Urothelium cell line (cell line): ENCODE data around the gene GRAMD2B.
A peak's percentile ranks its signal among the peaks of the same experiment; 100 is the strongest.
"Not testable (repeated sequence)": the region's sequence is repeated elsewhere in the genome, so short reads cannot be mapped to it uniquely, and the experiment has no call there.

Experiments
- DNase-seq: peaks from one replicate; pipeline ENCODE4 v3.0.0; 2011; ENCODE audit warnings: low spot score, mixed read lengths
- FAIRE-seq: peaks from 2 replicates; lab custom pipeline; 2011; peaks lifted over from hg19 to GRCh38; lab: Jason Lieb, UNC

GRAMD2B gene

DNA sequence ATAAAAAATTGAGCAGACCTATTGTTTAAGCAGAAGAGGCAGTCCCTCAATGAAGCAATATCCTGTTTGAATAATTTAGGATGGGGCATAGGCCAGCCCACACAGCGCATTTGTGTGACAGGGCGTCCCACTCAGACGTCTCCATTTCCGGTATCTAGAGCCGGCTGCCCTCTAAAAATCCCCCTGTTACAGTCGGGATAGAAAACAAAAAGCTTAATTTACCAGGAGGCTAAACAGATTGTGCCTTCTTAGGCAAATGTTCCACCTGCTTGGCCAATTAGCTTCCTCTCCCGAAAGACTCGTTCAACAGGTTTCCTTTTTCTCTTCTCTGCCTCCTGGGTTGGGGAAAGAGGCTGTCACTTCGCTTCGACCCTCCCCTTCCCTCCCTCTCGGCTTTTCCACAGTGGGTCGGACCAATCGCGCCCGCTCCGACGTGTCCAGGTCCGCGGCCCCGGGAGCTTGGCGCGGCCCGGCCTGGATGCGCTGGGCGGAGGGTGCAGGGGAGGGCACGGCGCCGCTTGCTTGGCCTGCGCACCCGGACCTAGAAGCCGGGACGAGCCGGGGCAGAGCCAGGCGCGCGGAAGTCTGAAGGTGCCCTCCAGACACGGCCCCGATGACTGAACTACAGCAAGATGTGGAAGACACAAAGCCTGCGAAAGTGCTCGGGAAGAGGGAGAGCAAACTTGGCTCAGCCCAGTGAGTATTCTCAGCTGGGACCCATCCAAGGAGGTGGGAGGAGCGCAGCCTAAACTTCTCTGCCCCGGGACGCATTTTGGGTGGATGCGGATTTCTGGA, at the start of gene GRAMD2B:
GRAMD2B (plus strand) TSS at position 416 of the 795 bp plus-strand sequence; CDS start at position 614, 198 bp downstream.
- FAIRE-seq, result peak; percentile 71
- DNase-seq, result peak; percentile 81

DNA sequence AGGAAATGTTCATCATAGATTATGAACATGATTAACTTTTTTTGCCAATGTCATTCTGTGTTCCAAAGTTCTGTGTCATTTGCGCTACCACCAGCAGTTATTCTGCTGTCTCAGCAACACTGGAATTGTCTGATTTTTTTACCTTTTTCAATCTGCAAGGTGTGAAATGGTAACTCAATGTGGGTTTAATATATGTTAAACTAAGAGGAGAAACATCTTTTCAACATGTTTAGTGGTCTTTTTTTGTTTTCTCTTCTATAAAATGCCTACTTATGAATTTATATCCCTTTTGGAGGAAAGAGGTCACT, 49.1 kb upstream of the GRAMD2B start:
- DNase-seq (no peak), FAIRE-seq (no peak)

GRCh38 chr5:126376443-126376842, 46.8 kb upstream of the GRAMD2B start:
- DNase-seq (no peak), FAIRE-seq (no peak)

DNA sequence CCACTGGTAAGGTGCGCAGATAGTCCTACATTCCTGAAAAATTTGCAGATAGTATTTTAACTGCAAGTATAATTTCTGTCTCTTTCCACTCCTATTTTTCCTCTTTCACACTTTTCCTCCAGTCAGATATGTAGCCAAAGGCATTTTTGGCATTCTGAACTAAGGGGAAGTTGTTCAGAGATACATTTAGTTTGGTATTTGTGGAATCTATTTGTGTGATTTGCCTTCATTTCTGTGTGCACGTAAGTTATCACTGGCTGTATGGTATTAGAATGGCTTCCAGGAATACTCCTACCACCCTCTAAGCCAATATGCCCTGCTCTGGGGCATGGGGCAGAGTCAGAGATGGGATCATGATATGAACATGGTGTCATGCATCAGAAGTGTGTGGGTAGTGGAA, 45.8 kb upstream of the GRAMD2B start:
- FAIRE-seq (no peak), DNase-seq (no peak)

DNA sequence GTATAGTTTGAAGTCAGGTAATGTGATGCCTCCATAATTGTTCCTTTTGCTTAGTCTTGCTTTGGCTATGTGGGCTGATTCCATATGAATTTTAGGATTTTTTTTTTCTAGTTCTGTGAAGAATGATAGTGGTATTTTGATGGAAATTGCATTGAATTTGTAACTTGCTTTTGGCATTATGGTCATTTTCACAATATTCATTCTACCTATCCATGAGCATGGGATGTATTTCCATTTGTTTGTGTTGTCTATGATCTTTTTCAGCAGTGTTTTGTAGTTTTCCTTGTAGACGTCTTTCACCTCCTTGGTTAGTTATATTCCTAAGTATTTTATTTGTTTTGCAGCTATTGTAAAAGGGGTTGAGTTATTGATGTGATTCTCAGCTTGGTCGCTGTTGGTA, 42.9 kb upstream of the GRAMD2B start:
- not testable (repeated sequence) for DNase-seq, FAIRE-seq

DNA sequence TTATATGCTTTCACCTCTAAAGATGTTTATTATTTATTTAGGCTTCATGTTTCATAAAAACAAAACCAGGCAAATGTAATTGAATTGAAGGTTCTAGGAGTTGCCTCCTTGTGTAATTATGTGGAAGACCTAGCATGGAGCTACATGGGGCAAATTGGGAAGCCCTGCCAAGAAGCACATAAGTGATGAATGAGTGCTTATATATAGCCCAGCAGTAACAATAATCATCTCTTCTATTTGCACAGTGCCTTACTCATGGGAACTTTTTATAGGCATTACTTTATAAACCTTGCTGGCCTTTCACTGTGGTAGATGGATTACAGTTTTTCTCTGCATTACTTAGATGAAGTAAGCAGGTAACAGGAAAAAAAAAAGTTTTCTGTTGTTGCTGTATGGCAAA, 40.0 kb upstream of the GRAMD2B start:
- DNase-seq (no peak), FAIRE-seq (no peak)

GRCh38 chr5:126383776-126384175, 39.4 kb upstream of the GRAMD2B start:
- DNase-seq (no peak), FAIRE-seq (no peak)

GRCh38 chr5:126384985-126385384, 38.2 kb upstream of the GRAMD2B start:
- no peak for DNase-seq
- FAIRE-seq, result no peak

DNA sequence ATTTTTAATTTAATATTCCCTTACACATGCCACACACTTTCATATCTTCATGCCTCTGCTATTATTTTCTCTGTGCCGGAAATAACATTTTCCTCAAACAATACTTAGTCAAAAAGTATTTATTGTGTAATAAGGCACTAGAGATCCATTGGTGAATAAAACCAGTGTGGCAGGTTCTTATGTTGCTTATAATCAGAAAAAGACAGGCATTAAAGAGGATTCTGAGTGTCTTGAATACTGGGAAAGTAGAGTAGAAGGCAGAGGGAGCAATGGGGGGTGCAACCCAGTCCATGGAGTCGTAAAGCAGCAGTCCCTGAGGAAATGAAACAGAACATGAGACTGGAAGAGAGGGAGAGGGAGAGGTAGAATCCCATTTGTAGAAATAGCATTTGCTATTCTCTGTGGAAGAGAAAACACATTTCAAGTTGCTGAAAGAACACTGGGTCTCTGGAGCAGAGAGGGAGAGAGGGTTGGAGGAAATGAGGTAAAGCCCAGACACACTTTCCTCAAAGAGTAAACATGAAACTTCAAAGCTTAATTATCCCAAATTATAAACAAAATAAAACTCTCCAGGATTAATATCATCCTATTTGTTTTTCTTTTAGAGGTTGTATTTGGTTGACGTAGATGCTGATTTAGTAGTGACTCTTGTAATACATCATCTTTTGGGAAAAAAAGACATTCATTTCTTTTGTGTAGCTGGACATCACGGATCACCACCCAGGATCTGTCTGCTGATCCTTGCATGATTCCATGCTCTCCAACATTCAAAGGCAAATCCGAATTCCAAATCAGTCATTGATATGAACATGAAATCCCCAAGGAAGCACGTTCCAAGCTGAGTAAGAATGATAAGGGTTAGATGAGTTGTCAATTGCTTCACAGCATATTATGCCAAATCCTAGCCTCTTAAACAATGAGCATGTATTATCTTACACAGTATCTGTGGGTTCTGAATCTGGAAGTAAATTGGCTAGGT, 37.4 kb upstream of the GRAMD2B start:
- DNase-seq, result no peak
- FAIRE-seq, result no peak

GRCh38 chr5:126389179-126389578, 34.0 kb upstream of the GRAMD2B start:
- FAIRE-seq (no peak), DNase-seq (no peak)

GRCh38 chr5:126390051-126390450, 33.2 kb upstream of the GRAMD2B start:
- FAIRE-seq (no peak), DNase-seq (no peak)

GRCh38 chr5:126391386-126391785, 31.8 kb upstream of the GRAMD2B start:
- FAIRE-seq, result no peak

GRCh38 chr5:126394211-126394788, 28.9 kb upstream of the GRAMD2B start:
- DNase-seq, result no peak

More at GRCh38 chr5:126391386-126391785, 31.8 kb upstream of the GRAMD2B start:
- no peak for DNase-seq

DNA sequence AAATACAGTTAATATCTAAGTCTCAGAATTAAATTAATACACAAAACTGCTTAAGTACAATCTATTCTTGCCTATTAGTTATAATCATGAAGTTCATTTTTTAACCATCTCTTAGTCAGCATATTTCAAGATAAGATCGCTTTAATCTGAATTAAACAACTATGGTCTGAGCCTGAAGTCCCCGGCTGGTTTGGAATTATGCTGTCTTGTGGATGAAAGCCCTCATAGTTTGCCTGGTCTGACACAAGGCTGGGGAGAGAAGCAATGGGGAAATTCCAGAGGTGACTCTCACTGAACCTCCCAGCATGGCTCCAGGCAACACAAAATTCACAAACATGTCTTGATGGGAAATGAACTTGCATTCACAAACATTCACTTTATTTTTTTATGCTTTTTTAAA, 28.0 kb upstream of the GRAMD2B start:
- DNase-seq (no peak), FAIRE-seq (no peak)

More at GRCh38 chr5:126394211-126394788, 28.9 kb upstream of the GRAMD2B start:
- no peak for FAIRE-seq

- FAIRE-seq (no peak), DNase-seq (no peak)
These were observed 27.6 kb upstream of the GRAMD2B start for GRCh38 chr5:126395605-126396004.

GRCh38 chr5:126396721-126397120, 26.5 kb upstream of the GRAMD2B start:
- DNase-seq, FAIRE-seq: not testable (repeated sequence)

DNA sequence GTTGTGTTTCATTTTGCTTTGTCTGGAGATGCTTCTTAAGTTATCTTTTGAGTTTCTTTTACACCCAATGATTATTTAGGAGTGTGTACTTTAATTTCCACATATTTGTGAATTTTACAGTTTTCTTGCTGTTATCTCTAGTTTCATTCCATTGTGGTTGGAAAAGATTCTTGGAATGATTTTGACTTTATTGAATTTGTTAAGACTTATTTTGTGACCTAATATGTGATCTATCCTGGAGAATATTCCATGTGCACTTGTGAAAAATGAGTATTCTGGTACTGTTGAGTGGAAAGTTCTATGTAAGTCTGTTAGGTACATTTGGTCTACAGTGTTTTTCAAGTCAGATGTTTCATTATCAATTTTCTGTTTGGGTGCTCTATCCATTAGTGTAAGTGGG, 24.4 kb upstream of the GRAMD2B start:
- no peak for FAIRE-seq
- DNase-seq, result no peak

DNA sequence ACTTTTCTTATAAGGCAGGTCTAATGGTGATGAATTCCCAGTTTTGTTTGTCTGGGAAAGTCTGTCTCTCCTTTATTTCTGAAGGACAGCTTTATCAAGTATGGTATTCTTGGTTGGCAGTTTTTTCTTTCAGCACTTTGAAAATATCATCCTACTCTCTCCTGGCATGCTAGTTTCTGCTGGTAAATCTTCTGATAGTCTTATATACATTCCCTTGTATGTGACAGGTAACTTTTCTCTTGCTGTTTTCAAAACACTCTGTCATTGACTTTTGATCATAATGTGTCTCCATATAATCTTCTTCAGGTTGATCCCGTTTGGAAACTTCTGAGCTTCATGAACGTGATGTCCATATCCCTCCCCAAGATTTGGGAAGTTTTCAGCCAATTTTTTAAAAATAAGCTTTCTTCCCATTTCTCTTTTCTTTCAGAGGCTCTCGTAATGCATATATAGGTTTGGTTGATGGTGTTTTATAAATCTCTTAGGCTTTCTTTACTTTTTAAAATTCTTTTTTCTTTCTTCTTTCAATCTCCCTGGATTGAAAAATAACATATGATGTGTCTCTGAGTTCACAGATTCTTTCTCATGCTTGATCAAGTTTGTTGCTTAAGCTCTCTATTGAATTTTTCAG, 22.5 kb upstream of the GRAMD2B start:
- FAIRE-seq (no peak), DNase-seq (no peak)

DNA sequence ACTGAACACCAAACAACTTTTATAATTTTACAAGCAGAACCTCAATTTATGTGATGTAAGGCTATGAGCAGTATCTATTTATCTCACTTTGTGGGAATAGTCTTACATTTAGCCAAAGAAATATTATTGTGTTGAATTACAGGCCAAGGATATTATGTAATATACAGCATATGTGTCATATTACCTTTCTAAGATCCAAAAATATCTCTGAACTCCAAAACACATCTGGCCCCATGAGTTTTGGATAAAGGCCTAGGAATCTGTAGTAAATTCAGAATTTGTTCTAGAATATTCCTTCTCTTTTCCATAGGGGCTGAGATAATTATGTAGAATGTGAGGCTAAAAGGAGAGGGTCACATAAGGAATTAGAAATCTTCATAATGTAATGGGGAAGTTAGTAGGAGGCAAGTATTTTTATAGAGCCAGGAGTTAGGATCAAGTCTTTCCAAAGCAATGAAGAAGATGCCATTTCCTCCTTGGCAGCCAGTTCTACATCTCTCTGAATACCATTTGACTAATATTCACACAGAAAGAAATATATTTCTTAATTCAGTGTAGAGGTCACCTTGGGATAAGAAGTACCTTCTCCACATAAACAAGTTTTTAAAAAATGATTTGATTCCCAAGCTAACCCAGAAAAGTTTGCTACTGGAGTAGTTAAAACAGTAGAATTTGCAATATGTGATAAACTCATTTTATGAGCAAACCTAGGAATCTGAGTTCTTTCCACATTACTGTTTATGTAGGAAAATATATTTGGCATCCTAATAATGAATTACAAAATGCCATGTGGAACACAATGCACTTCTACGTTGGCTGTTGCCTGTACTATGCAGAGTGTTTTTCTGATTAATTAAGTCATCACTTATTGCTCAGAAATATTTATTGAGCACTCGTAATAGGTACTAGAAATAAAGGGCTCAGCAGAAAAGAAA, 20.3 kb upstream of the GRAMD2B start:
- no peak for FAIRE-seq
- DNase-seq, result no peak

- DNase-seq, result no peak
- no peak for FAIRE-seq
These were observed 19.3 kb upstream of the GRAMD2B start for GRCh38 chr5:126403876-126404275.
